GM12875 (cell line): Measurements from ENCODE around the gene TXNRD1.
"Not testable (repeated sequence)": the region's sequence is repeated elsewhere in the genome, so short reads cannot be mapped to it uniquely, and the experiment has no call there.

ENCODE experiments used
- H3K4me3 ChIP-seq: one replicate; pipeline ENCODE4 v1.5.1; 2011; ENCODE audit warnings: low read depth, low read length, control low read depth
- CTCF ChIP-seq: IDR thresholded peaks from 2 replicates; pipeline ENCODE4 v1.5.1; 2011; ENCODE audit warnings: low read depth, mild to moderate bottlenecking, control low read depth, inconsistent platforms, low read length, moderate library complexity, borderline replicate concordance; ENCODE audit not compliant: insufficient read depth

TXNRD1 gene

GRCh38 chr12:104290320-104290719 is 74.7 kb downstream of the TXNRD1 start:
- no peak for TF ChIP-seq CTCF
- H3K4me3 ChIP-seq = no peak overlapping the region

- no peak overlapping the region for H3K4me3 ChIP-seq
- TF ChIP-seq CTCF = no peak
These were observed 75.3 kb downstream of the TXNRD1 start for GRCh38 chr12:104290855-104291254.

GRCh38 chr12:104291867-104292524 is 76.4 kb downstream of the TXNRD1 start:
- no peak for TF ChIP-seq CTCF
- no peak overlapping the region for H3K4me3 ChIP-seq

- H3K4me3 ChIP-seq = no peak overlapping the region
- TF ChIP-seq CTCF = no peak
These were observed 77.6 kb downstream of the TXNRD1 start for GRCh38 chr12:104292872-104293794.

- 0 out of 2 replicates have a peak, but pooled peaks have one; percentile 10 for TF ChIP-seq CTCF
- H3K4me3 ChIP-seq = not testable (repeated sequence)
These were observed 78.7 kb downstream of the TXNRD1 start for GRCh38 chr12:104294158-104294859.

- TF ChIP-seq CTCF = no peak
- no peak overlapping the region for H3K4me3 ChIP-seq
These were observed 79.5 kb downstream of the TXNRD1 start for GRCh38 chr12:104294927-104295668.
